K562 (cell line): Measurements from ENCODE around the gene NPIPB2. TPM values are rescaled to one million over a fixed set of nuclear protein-coding genes. Genes with fewer than 3 reads are reported as not detected.

Experiments used
- ARNT ChIP-seq, 2 experiments: fragments of 450-650 bp; IDR thresholded peaks; 2 replicates each; pipeline ENCODE4 v1.6.1; 2016; ENCODE audit warnings: mild to moderate bottlenecking in 1 of 2
- IRF2 ChIP-seq: sonication (generic); formaldehyde crosslinking; IDR thresholded peaks from 2 replicates; pipeline ENCODE4 v1.8.1; 2022; ENCODE audit warnings: mild to moderate bottlenecking, missing genetic modification reagents
- MYBL2 ChIP-seq, 2 experiments: fragments of 450-650 bp in 1 of 2; sonication (generic) in 1 of 2; formaldehyde crosslinking in 1 of 2; IDR thresholded peaks; 2 replicates each; pipeline versions ENCODE4 v1.6.1 to v1.8.1; 2017 to 2022; ENCODE audit warnings: borderline replicate concordance in 1 of 2, inconsistent platforms in 1 of 2, low read depth in 1 of 2, mild to moderate bottlenecking in 1 of 2, missing genetic modification reagents in 1 of 2, moderate library complexity in 1 of 2
- NCOA1 ChIP-seq: fragments of 450-650 bp; IDR thresholded peaks from 2 replicates; pipeline ENCODE4 v1.6.1; 2016; ENCODE audit warnings: low read depth
- NR2C2 ChIP-seq, 2 experiments: fragments of 200-800 bp in 1 of 2; sonication (Bioruptor generic) in 1 of 2; sonication (generic) in 1 of 2; formaldehyde crosslinking in 1 of 2; IDR thresholded peaks; 2 replicates each; pipeline versions ENCODE4 v1.6.1 to v1.8.0; 2016 to 2022; ENCODE audit warnings: mild to moderate bottlenecking in 1 of 2, missing compliant biosample characterization in 1 of 2, missing genetic modification characterization in 1 of 2, missing genetic modification reagents in 1 of 2
- POLR2A ChIP-seq: fragments of 450-650 bp; conservative IDR thresholded peaks from 2 replicates; pipeline ENCODE4 v1.6.1; 2016
- RAD21 ChIP-seq, 2 experiments: fragments of 250-450 bp in 1 of 2; fragments of 450-650 bp in 1 of 2; sonication (Bioruptor Pico) in 1 of 2; formaldehyde crosslinking in 1 of 2; IDR thresholded peaks in 1 of 2; conservative IDR thresholded peaks in 1 of 2; 2 replicates each; pipeline versions ENCODE4 v1.4.0 to v1.8.0; 2020 to 2022; ENCODE audit warnings: mild to moderate bottlenecking in 2 of 2, moderate library complexity in 1 of 2
- SRSF9 ChIP-seq: fragments of 200-400 bp; formaldehyde crosslinking; IDR thresholded peaks from 2 replicates; pipeline ENCODE4 v1.6.1; 2017; ENCODE audit warnings: low read depth, low read length, borderline replicate concordance
- TCF7L2 ChIP-seq: fragments of 150-350 bp; IDR thresholded peaks from 2 replicates; pipeline ENCODE4 v1.6.1; 2016; ENCODE audit warnings: low read depth, mild to moderate bottlenecking, low read length, moderate library complexity
- ZFX ChIP-seq: sonication (generic); formaldehyde crosslinking; IDR thresholded peaks from 2 replicates; pipeline ENCODE4 v1.8.0; 2022; ENCODE audit warnings: mild to moderate bottlenecking, missing genetic modification reagents, moderate library complexity
- ZNF282 ChIP-seq: sonication (generic); formaldehyde crosslinking; IDR thresholded peaks from 2 replicates; pipeline ENCODE4 v1.8.1; 2023; ENCODE audit warnings: missing genetic modification reagents
- ZNF311 ChIP-seq: fragments of 250-450 bp; sonication (Bioruptor Pico); IDR thresholded peaks from 2 replicates; pipeline ENCODE4 v1.4.0; 2020; ENCODE audit warnings: mild to moderate bottlenecking, moderate library complexity
- ZNF589 ChIP-seq: fragments of 200-800 bp; sonication (Bioruptor generic); IDR thresholded peaks from 2 replicates; pipeline ENCODE4 v1.6.1; 2016; ENCODE audit warnings: low read depth, missing genetic modification characterization, missing compliant biosample characterization
- polyA plus RNA-seq, 8 experiments: library from polyadenylated mRNA; depleted of rRNA in 4 of 8; stranded (reverse) in 5 of 8; unstranded in 3 of 8; fragments of >200 nt; fragmentation: Nextera tagmentation in 2 of 8; fragmentation: Illumina TruSeq in 1 of 8; extraction: Ambion mirVana in 2 of 8; extraction: Trizol in 1 of 8; gene quantifications; 2 replicates each; pipeline versions ENCODE4 v1.2.1 to v1.2.3, GENCODE V29; 2011 to 2014; ENCODE audit warnings: inconsistent platforms in 1 of 8, missing spikeins in 1 of 8
- total RNA-seq, 7 experiments: library from RNA; depleted of rRNA in 6 of 7; stranded (reverse); fragments of >200 nt in 6 of 7; fragmentation: Illumina TruSeq in 2 of 7; extraction: Trizol in 2 of 7; gene quantifications; 2 replicates each; pipeline versions ENCODE4 v1.2.1 to v1.2.3, GENCODE V29; 2011 to 2021; ENCODE audit warnings: low replicate concordance in 1 of 7
- TF ChIP-seq, protein P1 (sequence below): sonication (generic); formaldehyde crosslinking; IDR thresholded peaks from 2 replicates; pipeline ENCODE4 v1.8.0; 2023; ENCODE audit warnings: mild to moderate bottlenecking, missing genetic modification reagents
- TF ChIP-seq, protein P2 (sequence below): fragments of 450-650 bp; IDR thresholded peaks from 2 replicates; pipeline ENCODE4 v1.6.1; 2018; ENCODE audit warnings: mild to moderate bottlenecking, low read depth; ENCODE audit not compliant: partially characterized antibody
- TF ChIP-seq, protein P3 (sequence below): sonication (generic); formaldehyde crosslinking; IDR thresholded peaks from 2 replicates; pipeline ENCODE4 v1.4.0; 2020; ENCODE audit warnings: mild to moderate bottlenecking, missing genetic modification reagents
- TF ChIP-seq, protein P4 (sequence below): sonication (generic); formaldehyde crosslinking; IDR thresholded peaks from 2 replicates; pipeline ENCODE4 v1.8.0; 2022; ENCODE audit warnings: missing genetic modification reagents, mild to moderate bottlenecking, moderate library complexity, borderline replicate concordance

Gene NPIPB2
- total and polyA plus RNA-seq, 9 of the 15 experiments (the other 6 are each of a cell fraction or from before 2014, with no cell fraction given): 0.21 to 2.9 (median 1.6) TPM; not detected in 1

DNA sequence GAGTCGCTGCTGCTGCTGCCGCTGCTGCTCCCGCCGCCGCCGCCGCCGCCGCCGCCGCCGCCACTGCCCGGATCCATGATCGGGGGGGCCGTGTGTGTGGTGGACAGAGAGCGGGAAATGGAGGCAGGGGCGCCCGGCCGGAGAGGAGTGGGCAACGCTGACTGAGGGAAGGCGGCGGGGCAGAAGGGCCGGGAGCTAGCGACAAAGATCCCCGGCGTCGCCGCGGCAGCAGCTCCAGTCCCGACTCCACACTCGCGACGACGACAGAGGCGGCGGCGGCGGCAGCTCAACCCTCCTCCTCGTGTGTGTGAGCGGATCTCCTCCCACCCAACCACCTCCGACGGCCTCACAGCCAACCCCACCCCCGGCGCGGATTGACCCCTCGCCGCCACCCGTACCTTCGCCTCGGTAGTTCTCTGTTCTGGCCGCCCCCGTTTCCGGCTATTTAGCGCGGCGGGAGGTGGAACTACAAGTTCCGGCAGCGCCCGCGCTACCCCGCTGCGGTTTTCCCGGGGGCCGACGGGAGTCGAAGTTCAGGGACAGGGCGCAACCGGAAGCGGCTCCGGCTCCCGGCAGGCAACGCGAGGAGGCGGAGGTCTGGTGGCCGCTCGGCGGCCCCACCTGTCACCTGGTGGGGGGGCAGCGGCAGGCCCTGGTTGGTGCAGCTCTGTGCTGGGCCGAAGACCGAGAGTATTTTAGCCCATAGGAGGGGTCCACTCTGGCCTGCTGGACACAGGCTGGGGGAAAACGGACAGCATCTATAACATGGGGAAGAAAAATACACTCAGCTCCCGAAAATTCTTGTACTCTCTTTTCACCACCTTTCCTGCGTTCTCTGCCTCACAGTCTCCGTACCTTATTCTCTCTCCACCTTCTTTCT is 26.0 kb downstream of the NPIPB2 start, which contains the start of gene GSPT1 (continued):
- 0 out of 2 replicates have a peak, but pooled peaks have one; percentile 3 for TF ChIP-seq ZNF282 (CRISPR knock-in tag)
- TF ChIP-seq NCOA1: peak; percentile 49; the same call in 1 of the 2 replicates
- TF ChIP-seq ARNT (IDR thresholded peaks at IDR 0.05): peak in 1 of 2 experiments; percentile 94; a peak in 2 of 4 replicates
- no peak for TF ChIP-seq SRSF9
- TF ChIP-seq, protein P1, sequence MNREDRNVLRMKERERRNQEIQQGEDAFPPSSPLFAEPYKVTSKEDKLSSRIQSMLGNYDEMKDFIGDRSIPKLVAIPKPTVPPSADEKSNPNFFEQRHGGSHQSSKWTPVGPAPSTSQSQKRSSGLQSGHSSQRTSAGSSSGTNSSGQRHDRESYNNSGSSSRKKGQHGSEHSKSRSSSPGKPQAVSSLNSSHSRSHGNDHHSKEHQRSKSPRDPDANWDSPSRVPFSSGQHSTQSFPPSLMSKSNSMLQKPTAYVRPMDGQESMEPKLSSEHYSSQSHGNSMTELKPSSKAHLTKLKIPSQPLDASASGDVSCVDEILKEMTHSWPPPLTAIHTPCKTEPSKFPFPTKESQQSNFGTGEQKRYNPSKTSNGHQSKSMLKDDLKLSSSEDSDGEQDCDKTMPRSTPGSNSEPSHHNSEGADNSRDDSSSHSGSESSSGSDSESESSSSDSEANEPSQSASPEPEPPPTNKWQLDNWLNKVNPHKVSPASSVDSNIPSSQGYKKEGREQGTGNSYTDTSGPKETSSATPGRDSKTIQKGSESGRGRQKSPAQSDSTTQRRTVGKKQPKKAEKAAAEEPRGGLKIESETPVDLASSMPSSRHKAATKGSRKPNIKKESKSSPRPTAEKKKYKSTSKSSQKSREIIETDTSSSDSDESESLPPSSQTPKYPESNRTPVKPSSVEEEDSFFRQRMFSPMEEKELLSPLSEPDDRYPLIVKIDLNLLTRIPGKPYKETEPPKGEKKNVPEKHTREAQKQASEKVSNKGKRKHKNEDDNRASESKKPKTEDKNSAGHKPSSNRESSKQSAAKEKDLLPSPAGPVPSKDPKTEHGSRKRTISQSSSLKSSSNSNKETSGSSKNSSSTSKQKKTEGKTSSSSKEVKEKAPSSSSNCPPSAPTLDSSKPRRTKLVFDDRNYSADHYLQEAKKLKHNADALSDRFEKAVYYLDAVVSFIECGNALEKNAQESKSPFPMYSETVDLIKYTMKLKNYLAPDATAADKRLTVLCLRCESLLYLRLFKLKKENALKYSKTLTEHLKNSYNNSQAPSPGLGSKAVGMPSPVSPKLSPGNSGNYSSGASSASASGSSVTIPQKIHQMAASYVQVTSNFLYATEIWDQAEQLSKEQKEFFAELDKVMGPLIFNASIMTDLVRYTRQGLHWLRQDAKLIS (CRISPR knock-in tag): 0 out of 2 replicates have a peak, but pooled peaks have one; percentile 3
- peak; percentile 71; the same call in 1 of the 2 replicates for TF ChIP-seq ZNF311 (CRISPR knock-in tag)
- no peak for TF ChIP-seq RAD21 (CRISPR knock-in tag; conservative IDR thresholded peaks at IDR 0.05 in 1 of 2, IDR thresholded peaks at IDR 0.05 in 1 of 2)
- TF ChIP-seq, protein P2, sequence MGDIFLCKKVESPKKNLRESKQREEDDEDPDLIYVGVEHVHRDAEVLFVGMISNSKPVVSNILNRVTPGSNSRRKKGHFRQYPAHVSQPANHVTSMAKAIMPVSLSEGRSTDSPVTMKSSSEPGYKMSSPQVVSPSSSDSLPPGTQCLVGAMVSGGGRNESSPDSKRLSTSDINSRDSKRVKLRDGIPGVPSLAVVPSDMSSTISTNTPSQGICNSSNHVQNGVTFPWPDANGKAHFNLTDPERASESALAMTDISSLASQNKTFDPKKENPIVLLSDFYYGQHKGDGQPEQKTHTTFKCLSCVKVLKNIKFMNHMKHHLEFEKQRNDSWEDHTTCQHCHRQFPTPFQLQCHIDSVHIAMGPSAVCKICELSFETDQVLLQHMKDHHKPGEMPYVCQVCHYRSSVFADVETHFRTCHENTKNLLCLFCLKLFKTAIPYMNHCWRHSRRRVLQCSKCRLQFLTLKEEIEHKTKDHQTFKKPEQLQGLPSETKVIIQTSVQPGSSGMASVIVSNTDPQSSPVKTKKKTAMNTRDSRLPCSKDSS: no peak
- peak; percentile 91 for TF ChIP-seq NR2C2 (CRISPR knock-in tag; IDR thresholded peaks at IDR 0.05)
- peak; percentile 97 for TF ChIP-seq NR2C2 (tag; IDR thresholded peaks at IDR 0.05)
- peak; percentile 41; the same call in 1 of the 2 replicates for TF ChIP-seq IRF2 (CRISPR knock-in tag)
- peak; percentile 75 for TF ChIP-seq ZFX (CRISPR knock-in tag)
- TF ChIP-seq, protein P3, sequence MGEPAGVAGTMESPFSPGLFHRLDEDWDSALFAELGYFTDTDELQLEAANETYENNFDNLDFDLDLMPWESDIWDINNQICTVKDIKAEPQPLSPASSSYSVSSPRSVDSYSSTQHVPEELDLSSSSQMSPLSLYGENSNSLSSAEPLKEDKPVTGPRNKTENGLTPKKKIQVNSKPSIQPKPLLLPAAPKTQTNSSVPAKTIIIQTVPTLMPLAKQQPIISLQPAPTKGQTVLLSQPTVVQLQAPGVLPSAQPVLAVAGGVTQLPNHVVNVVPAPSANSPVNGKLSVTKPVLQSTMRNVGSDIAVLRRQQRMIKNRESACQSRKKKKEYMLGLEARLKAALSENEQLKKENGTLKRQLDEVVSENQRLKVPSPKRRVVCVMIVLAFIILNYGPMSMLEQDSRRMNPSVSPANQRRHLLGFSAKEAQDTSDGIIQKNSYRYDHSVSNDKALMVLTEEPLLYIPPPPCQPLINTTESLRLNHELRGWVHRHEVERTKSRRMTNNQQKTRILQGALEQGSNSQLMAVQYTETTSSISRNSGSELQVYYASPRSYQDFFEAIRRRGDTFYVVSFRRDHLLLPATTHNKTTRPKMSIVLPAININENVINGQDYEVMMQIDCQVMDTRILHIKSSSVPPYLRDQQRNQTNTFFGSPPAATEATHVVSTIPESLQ (CRISPR knock-in tag): 0 out of 2 replicates have a peak, but pooled peaks have one; percentile 84
- TF ChIP-seq TCF7L2: peak; percentile 35; the same call in 1 of the 2 replicates
- TF ChIP-seq, protein P4, sequence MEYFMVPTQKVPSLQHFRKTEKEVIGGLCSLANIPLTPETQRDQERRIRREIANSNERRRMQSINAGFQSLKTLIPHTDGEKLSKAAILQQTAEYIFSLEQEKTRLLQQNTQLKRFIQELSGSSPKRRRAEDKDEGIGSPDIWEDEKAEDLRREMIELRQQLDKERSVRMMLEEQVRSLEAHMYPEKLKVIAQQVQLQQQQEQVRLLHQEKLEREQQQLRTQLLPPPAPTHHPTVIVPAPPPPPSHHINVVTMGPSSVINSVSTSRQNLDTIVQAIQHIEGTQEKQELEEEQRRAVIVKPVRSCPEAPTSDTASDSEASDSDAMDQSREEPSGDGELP (CRISPR knock-in tag): peak; percentile 92
- peak; percentile 87 for TF ChIP-seq ZNF589 (CRISPR knock-in tag)
- TF ChIP-seq MYBL2 (IDR thresholded peaks at IDR 0.05; ENCODE audit: low read depth): no peak
- no peak for TF ChIP-seq MYBL2 (CRISPR knock-in tag; IDR thresholded peaks at IDR 0.05; ENCODE audit: borderline replicate concordance)
- TF ChIP-seq POLR2A: peak; percentile 94
